GM19193 (cell line): ENCODE results near the gene CACNA2D4.

Source experiments
- POLR2A ChIP-seq: IDR thresholded peaks from 4 replicates; pipeline ENCODE4 v1.6.1; 2011; ENCODE audit not compliant: insufficient read depth, insufficient read length; ENCODE audit errors: extremely low read depth

The CACNA2D4 gene

GRCh38 chr12:1801303-1801975, 117.0 kb downstream of the CACNA2D4 start:
- TF ChIP-seq POLR2A, result no peak

- no peak for TF ChIP-seq POLR2A
These were observed 117.8 kb downstream of the CACNA2D4 start for GRCh38 chr12:1800401-1801302.

- TF ChIP-seq POLR2A, result no peak
These were observed 118.5 kb downstream of the CACNA2D4 start for GRCh38 chr12:1799882-1800400.

- TF ChIP-seq POLR2A, result no peak
These were observed 119.2 kb downstream of the CACNA2D4 start for GRCh38 chr12:1799051-1799881.

- TF ChIP-seq POLR2A, result no peak
These were observed 119.8 kb downstream of the CACNA2D4 start for GRCh38 chr12:1798641-1799020.

GRCh38 chr12:1797991-1798640, 120.3 kb downstream of the CACNA2D4 start:
- TF ChIP-seq POLR2A, result no peak

- TF ChIP-seq POLR2A, result peak; percentile 63
These were observed 121.2 kb downstream of the CACNA2D4 start for GRCh38 chr12:1797011-1797901.

- no peak for TF ChIP-seq POLR2A
These were observed 121.9 kb downstream of the CACNA2D4 start for GRCh38 chr12:1796515-1797010.

- TF ChIP-seq POLR2A, result peak; percentile 90
These were observed 122.5 kb downstream of the CACNA2D4 start for GRCh38 chr12:1795785-1796514.

GRCh38 chr12:1795221-1795784, 123.1 kb downstream of the CACNA2D4 start:
- TF ChIP-seq POLR2A, result no peak

GRCh38 chr12:1794440-1795090, 123.9 kb downstream of the CACNA2D4 start:
- peak; percentile 19 for TF ChIP-seq POLR2A
